ENCODE data around the gene ITGAD. TPM values are rescaled to one million over a fixed set of nuclear protein-coding genes. Genes with fewer than 3 reads are reported as not detected.

Gene ITGAD
- total RNA-seq, 1 experiment from 2014 or later = not detected

GRCh38 chr16:31453255-31454204 is 60.4 kb downstream of the ITGAD start:
- peak overlapping the region; percentile 72 for H3K27ac ChIP-seq (ENCODE audit: low read depth, low read length, poor library complexity, severe bottlenecking)
- BruUV-seq (replicated peaks) = no TSS peak
- CTCF ChIA-PET = no interaction called here
- TF ChIP-seq CTCF (conservative IDR thresholded peaks at IDR 0.05; ENCODE audit: low read depth, low read length) (no peak), EZH2 (IDR thresholded peaks at IDR 0.05; ENCODE audit: borderline replicate concordance, low read depth, low read length, poor library complexity, severe bottlenecking) (no peak)
- H3K4me3 ChIP-seq (ENCODE audit: low read depth, low read length, poor library complexity, severe bottlenecking) = no peak overlapping the region
- POLR2A ChIA-PET (ENCODE audit: low non-redundant PET) = interaction anchor here (0.6 kb wide), 1 partner anchor 264 kb away, joined by 4 read pairs; no protein-coding TSS in a partner anchor
- H3K9me3 ChIP-seq (ENCODE audit: low read depth, low read length, poor library complexity, severe bottlenecking) = no peaks in the 10 kb centered on the region
- peaks cover 58% of the 10 kb centered on the region for H3K4me1 ChIP-seq (ENCODE audit: insufficient read depth, low read length, poor library complexity, severe bottlenecking)
- peak; percentile 64 for DNase-seq (ENCODE audit: low spot score)
- no peaks in the 10 kb centered on the region for H3K36me3 ChIP-seq (ENCODE audit: insufficient read depth, low read length, poor library complexity, severe bottlenecking)
- intact Hi-C loops (cut with micrococcal nuclease; ENCODE audit: unreplicated experiment) = loop anchor here (5.0 to 10.0 kb wide), 2 partner anchors 241 to 414 kb away; no protein-coding TSS in a partner anchor
- H3K27me3 ChIP-seq (replicated peaks; ENCODE audit: insufficient read depth, low read depth, low read length, poor library complexity) = no peaks in the 10 kb centered on the region

GRCh38 chr16:31455601-31456314 is 62.6 kb downstream of the ITGAD start:
- Histone ChIP-seq H3K27me3 (replicated peaks; ENCODE audit: insufficient read depth, low read depth, low read length, poor library complexity) (no peaks in the 10 kb centered on the region), H3K4me3 (ENCODE audit: low read depth, low read length, poor library complexity, severe bottlenecking) (no peak overlapping the region), H3K4me1 (ENCODE audit: insufficient read depth, low read length, poor library complexity, severe bottlenecking) (peaks cover 63% of the 10 kb centered on the region), H3K27ac (ENCODE audit: low read depth, low read length, poor library complexity, severe bottlenecking) (peak overlapping the region; percentile 14), H3K36me3 (ENCODE audit: insufficient read depth, low read length, poor library complexity, severe bottlenecking) (no peaks in the 10 kb centered on the region), H3K9me3 (ENCODE audit: low read depth, low read length, poor library complexity, severe bottlenecking) (no peaks in the 10 kb centered on the region)
- TSS peak; percentile 1 for BruUV-seq (replicated peaks)
- peak; percentile 56 for TF ChIP-seq CTCF (conservative IDR thresholded peaks at IDR 0.05; ENCODE audit: low read depth, low read length)
- TF ChIP-seq EZH2 (IDR thresholded peaks at IDR 0.05; ENCODE audit: borderline replicate concordance, low read depth, low read length, poor library complexity, severe bottlenecking) = no peak
- DNase-seq (ENCODE audit: low spot score) = peak; percentile 38
- intact Hi-C loops (cut with micrococcal nuclease; ENCODE audit: unreplicated experiment) = loop anchor here (10.0 kb wide), 1 partner anchor 239 kb away; no protein-coding TSS in a partner anchor
- ChIA-PET POLR2A (ENCODE audit: low non-redundant PET) (no interaction called here), CTCF (no interaction called here)

GRCh38 chr16:31456988-31457360 is 63.8 kb downstream of the ITGAD start:
- Histone ChIP-seq H3K9me3 (ENCODE audit: low read depth, low read length, poor library complexity, severe bottlenecking) (no peaks in the 10 kb centered on the region), H3K4me1 (ENCODE audit: insufficient read depth, low read length, poor library complexity, severe bottlenecking) (peaks cover 56% of the 10 kb centered on the region), H3K27me3 (replicated peaks; ENCODE audit: insufficient read depth, low read depth, low read length, poor library complexity) (no peaks in the 10 kb centered on the region), H3K36me3 (ENCODE audit: insufficient read depth, low read length, poor library complexity, severe bottlenecking) (no peaks in the 10 kb centered on the region), H3K27ac (ENCODE audit: low read depth, low read length, poor library complexity, severe bottlenecking) (no peak overlapping the region), H3K4me3 (ENCODE audit: low read depth, low read length, poor library complexity, severe bottlenecking) (peak overlapping the region; percentile 62)
- intact Hi-C loops (cut with micrococcal nuclease; ENCODE audit: unreplicated experiment) = loop anchor here (10.0 kb wide), 1 partner anchor 238 kb away; no protein-coding TSS in a partner anchor
- ChIA-PET CTCF (no interaction called here), POLR2A (ENCODE audit: low non-redundant PET) (no interaction called here)
- DNase-seq (ENCODE audit: low spot score) = no peak
- TF ChIP-seq CTCF (conservative IDR thresholded peaks at IDR 0.05; ENCODE audit: low read depth, low read length) (no peak), EZH2 (IDR thresholded peaks at IDR 0.05; ENCODE audit: borderline replicate concordance, low read depth, low read length, poor library complexity, severe bottlenecking) (no peak)
- BruUV-seq (replicated peaks) = no TSS peak

Measured in A673 (cell line).